ENCODE data around the gene C11orf65.

C11orf65 gene

GRCh38 chr11:108368134-108368533 is 99.2 kb downstream of the C11orf65 start:
- no peak for DNase-seq

DNA sequence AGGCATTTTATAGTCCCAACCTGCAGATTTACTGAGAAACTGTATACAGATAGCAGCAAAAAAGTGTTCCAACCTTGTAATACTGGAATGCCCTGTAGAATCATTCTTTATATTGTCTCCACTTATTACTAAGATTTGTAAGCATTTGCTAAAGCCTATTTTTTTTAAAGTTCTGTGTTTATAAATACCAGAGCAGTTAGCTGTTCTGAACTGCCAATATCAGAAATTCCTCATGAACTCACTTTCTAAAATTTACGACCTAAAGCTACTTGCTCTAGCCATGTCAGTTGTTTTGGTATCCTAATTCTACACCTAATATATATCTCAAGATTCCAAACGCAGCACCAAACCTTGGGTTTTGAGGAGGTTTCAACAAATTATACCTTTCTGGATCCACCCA is 103.2 kb downstream of the C11orf65 start:
- no peak for DNase-seq

DNA sequence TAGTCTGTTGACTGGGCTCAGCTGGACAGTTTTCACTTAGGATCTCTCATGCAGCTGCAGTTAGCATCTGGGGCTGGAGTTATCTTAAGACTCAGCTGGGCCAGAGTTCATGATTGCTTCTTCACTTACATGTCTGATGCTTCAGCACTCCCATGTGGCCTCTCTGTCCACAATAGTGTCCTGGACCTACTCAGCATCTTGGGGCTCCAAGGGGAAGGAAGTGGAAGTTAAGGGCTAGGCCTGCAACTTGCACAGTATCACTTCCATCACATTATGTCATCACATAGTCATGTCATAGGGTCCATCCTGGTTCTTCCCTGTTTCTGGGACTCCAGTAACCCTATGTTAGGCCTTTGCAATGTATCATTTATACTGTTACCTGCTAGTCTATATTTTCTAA is 115.9 kb downstream of the C11orf65 start:
- DNase-seq, result no peak

DNA sequence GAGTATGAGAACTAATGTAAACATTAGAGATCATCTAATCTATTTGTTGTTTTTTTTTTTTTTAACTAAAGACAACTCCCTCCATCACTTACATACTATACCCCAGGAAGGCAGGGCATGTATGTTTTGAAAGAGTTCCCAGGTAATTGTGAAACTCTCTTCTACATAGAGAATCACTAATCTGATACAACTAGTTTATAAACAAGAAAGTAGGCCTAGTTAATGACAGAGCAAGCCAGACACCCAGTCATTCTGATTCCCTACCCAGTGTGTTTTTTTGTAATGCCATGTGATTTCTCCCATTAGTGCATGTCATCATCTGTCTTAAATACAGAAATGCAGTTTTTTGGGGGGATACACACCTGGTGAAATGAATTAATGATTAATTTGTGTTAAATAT is 120.9 kb downstream of the C11orf65 start:
- no peak for DNase-seq

GRCh38 chr11:108345767-108346166 is 121.6 kb downstream of the C11orf65 start:
- DNase-seq, result no peak

GRCh38 chr11:108343714-108344113 is 123.6 kb downstream of the C11orf65 start:
- no peak for DNase-seq

- no peak for DNase-seq
Measured at GRCh38 chr11:108341654-108342053, 125.7 kb downstream of the C11orf65 start.

- no peak for DNase-seq
Measured at GRCh38 chr11:108340973-108341372, 126.4 kb downstream of the C11orf65 start.

GRCh38 chr11:108338750-108339149 is 128.6 kb downstream of the C11orf65 start:
- no peak for DNase-seq

DNA sequence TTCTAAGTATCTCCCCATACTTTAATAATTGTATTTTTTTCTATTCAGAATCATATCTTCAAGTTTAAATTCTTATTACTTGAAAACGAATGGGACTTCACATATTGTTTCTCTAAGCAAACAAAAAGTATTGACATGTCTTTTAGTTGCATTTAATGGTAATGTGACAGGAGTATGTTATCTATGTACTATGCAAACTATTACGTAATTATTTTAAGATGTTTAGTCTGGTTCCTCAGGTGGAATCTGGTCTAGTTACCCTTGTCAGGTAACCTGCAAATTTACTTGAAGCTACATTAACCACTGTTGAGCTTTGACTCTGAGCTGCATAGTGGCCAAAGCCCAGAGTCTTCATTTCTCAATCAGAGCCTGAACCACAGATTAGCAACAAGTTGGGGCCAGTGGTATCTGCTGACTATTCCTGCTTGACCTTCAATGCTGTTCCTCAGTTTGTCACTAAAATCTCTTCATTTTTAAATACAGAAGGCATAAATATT is 133.9 kb downstream of the C11orf65 start:
- DNase-seq, result no peak
